ENCODE results near the gene PFN4.

The PFN4 gene

GRCh38 chr2:24122366-24123194, 554 bp downstream of the PFN4 start:
- Mint-ChIP-seq H3K4me3 (peak overlapping the region; percentile 91 to 94 (median 93)), H3K36me3 (ENCODE audit: low read depth) (peaks cover 11% of the 10 kb centered on the region), H3K9me3 (no peaks in the 10 kb centered on the region)

DNA sequence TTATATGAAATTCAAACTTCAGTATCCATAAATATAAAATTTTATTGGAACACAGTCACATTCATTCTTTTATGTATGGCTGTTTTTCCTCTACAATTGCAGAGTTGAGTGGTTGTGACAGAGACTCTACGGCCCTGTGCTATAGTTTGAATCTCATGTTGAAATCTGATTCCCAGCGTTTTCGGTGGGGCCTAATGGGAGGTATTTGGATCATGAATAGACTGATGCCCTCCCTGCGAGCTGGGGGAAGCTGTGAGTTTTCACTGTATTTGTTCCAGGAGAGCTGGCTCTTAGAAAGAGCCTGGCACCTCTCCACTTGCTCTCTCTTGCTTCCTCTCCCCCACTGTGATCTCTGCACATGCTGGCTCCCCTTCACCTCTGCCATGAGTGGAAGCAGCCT, 1.7 kb downstream of the PFN4 start:
- Mint-ChIP-seq H3K9me3 (no peaks in the 10 kb centered on the region), H3K4me3 (peak overlapping the region; percentile 64 to 93 (median 91)), H3K27me3 (ENCODE audit: low read depth) (no peaks in the 10 kb centered on the region), H3K4me1 (peaks cover 42% of the 10 kb centered on the region), H3K27ac (peak overlapping the region; percentile 90 to 91 (median 90)), H3K36me3 (ENCODE audit: low read depth) (peaks cover 8% of the 10 kb centered on the region)
- TF ChIP-seq, protein P1, sequence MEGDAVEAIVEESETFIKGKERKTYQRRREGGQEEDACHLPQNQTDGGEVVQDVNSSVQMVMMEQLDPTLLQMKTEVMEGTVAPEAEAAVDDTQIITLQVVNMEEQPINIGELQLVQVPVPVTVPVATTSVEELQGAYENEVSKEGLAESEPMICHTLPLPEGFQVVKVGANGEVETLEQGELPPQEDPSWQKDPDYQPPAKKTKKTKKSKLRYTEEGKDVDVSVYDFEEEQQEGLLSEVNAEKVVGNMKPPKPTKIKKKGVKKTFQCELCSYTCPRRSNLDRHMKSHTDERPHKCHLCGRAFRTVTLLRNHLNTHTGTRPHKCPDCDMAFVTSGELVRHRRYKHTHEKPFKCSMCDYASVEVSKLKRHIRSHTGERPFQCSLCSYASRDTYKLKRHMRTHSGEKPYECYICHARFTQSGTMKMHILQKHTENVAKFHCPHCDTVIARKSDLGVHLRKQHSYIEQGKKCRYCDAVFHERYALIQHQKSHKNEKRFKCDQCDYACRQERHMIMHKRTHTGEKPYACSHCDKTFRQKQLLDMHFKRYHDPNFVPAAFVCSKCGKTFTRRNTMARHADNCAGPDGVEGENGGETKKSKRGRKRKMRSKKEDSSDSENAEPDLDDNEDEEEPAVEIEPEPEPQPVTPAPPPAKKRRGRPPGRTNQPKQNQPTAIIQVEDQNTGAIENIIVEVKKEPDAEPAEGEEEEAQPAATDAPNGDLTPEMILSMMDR (IDR thresholded peaks at IDR 0.05; ENCODE audit: unreplicated experiment in 3 of 3), result no peak

More at GRCh38 chr2:24122366-24123194, 554 bp downstream of the PFN4 start:
- Mint-ChIP-seq H3K27ac (peak overlapping the region; percentile 91 to 96 (median 93)), H3K27me3 (ENCODE audit: low read depth) (no peaks in the 10 kb centered on the region), H3K4me1 (peaks cover 42% of the 10 kb centered on the region)
- TF ChIP-seq, protein P1 (IDR thresholded peaks at IDR 0.05; ENCODE audit: unreplicated experiment in 3 of 3), result no peak

- H3K4me3 Mint-ChIP-seq, result peak overlapping the region in 2 of 3 experiments; percentile 57 to 93
- peaks cover 38% of the 10 kb centered on the region for H3K4me1 Mint-ChIP-seq
- H3K9me3 Mint-ChIP-seq, result no peaks in the 10 kb centered on the region
- H3K27me3 Mint-ChIP-seq (ENCODE audit: low read depth), result no peaks in the 10 kb centered on the region
- peak overlapping the region; percentile 90 to 91 (median 90) for H3K27ac Mint-ChIP-seq
- peaks cover 8% of the 10 kb centered on the region for H3K36me3 Mint-ChIP-seq (ENCODE audit: low read depth)
- TF ChIP-seq, protein P1 (IDR thresholded peaks at IDR 0.05; ENCODE audit: unreplicated experiment in 3 of 3), result no peak
These were observed 2.1 kb downstream of the PFN4 start for GRCh38 chr2:24121066-24121465.

- TF ChIP-seq, protein P1 (IDR thresholded peaks at IDR 0.05; ENCODE audit: unreplicated experiment in 3 of 3), result no peak
- H3K27ac Mint-ChIP-seq, result peak overlapping the region in 1 of 3 experiments; percentile 24
- no peaks in the 10 kb centered on the region for H3K27me3 Mint-ChIP-seq (ENCODE audit: low read depth)
- peaks cover 19% of the 10 kb centered on the region for H3K36me3 Mint-ChIP-seq (ENCODE audit: low read depth)
- peaks cover 20% of the 10 kb centered on the region for H3K4me1 Mint-ChIP-seq
- H3K4me3 Mint-ChIP-seq, result no peak overlapping the region
- H3K9me3 Mint-ChIP-seq, result peaks cover 9% of the 10 kb centered on the region
These were observed 5.2 kb downstream of the PFN4 start for GRCh38 chr2:24117902-24118301.

DNA sequence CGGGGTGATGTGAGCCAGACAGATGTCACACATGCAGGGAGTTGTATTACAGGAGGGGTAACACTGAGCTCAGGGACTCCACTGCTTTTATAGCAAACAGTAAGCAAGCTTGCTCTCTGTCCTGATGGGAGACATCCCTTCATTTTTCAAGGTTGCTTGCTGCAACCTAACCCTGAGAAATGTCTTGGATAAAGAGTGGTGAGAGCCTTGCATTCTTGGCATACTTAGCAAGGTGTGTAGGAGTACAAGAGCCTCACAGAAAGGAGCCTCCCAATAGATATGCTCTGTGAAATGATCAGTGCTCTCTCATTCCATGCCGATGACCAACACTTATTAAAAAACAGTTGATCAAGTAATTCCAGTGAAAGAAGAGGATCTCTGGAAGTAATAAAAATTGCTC, 8.1 kb downstream of the PFN4 start:
- Mint-ChIP-seq H3K4me3 (no peak overlapping the region), H3K36me3 (ENCODE audit: low read depth) (peaks cover 19% of the 10 kb centered on the region), H3K27me3 (ENCODE audit: low read depth) (no peaks in the 10 kb centered on the region), H3K27ac (no peak overlapping the region), H3K9me3 (peaks cover 12% of the 10 kb centered on the region), H3K4me1 (peaks cover 16% of the 10 kb centered on the region)
- TF ChIP-seq, protein P1 (IDR thresholded peaks at IDR 0.05; ENCODE audit: unreplicated experiment in 3 of 3), result no peak

Measured in nephron (organoid).